Fibroblast of lung (primary cell): ENCODE measurements around the gene ARHGAP21. TPM values are rescaled to one million over a fixed set of nuclear protein-coding genes. Genes with fewer than 3 reads are reported as not detected.

Experiments used
- DNase-seq, 2 donors: peaks; one replicate each; pipeline versions ENCODE4 v3.0.0 to v3.0.0-alpha.2; 2010; ENCODE audit warnings: low read depth in 2 of 2
- H2AFZ ChIP-seq: 2 replicates; pipeline ENCODE4 v1.5.1; 2012; ENCODE audit warnings: low read length, control low read depth, inconsistent platforms
- H3K27ac ChIP-seq: 2 replicates; pipeline ENCODE4 v1.5.1; 2011; ENCODE audit warnings: low read length, control low read depth; ENCODE audit not compliant: insufficient read depth
- H3K27me3 ChIP-seq: 2 replicates; pipeline ENCODE4 v1.5.1; 2011; ENCODE audit warnings: mild to moderate bottlenecking, low read length; ENCODE audit not compliant: control insufficient read depth, insufficient read depth
- H3K36me3 ChIP-seq: 2 replicates; pipeline ENCODE4 v1.5.1; 2011; ENCODE audit warnings: low read length; ENCODE audit not compliant: control insufficient read depth, insufficient read depth
- H3K4me1 ChIP-seq: 2 replicates; pipeline ENCODE4 v1.5.1; 2011; ENCODE audit warnings: low read length; ENCODE audit not compliant: control insufficient read depth, insufficient read depth; ENCODE audit errors: extremely low read depth
- H3K4me2 ChIP-seq: 2 replicates; pipeline ENCODE4 v1.5.1; 2011; ENCODE audit warnings: low read length, control low read depth; ENCODE audit not compliant: insufficient read depth; ENCODE audit errors: extremely low read depth
- H3K4me3 ChIP-seq, 4 experiments: fragments of 200-600 bp in 1 of 4; sonication (generic) in 1 of 4; replicated peaks in 1 of 4; 2 replicates each; pipeline ENCODE4 v1.5.1; 2011 to 2016; ENCODE audit warnings: low read length in 4 of 4, low read depth in 3 of 4, mild to moderate bottlenecking in 3 of 4, control low read depth in 2 of 4, inconsistent platforms in 1 of 4, mixed read lengths in 1 of 4; ENCODE audit not compliant: insufficient read depth in 1 of 4; ENCODE audit errors: control extremely low read depth in 1 of 4
- H3K79me2 ChIP-seq: 2 replicates; pipeline ENCODE4 v1.5.1; 2012; ENCODE audit warnings: mild to moderate bottlenecking, low read length, inconsistent platforms; ENCODE audit not compliant: control insufficient read depth, insufficient read depth
- H3K9ac ChIP-seq: 2 replicates; pipeline ENCODE4 v1.5.1; 2011; ENCODE audit warnings: mild to moderate bottlenecking, low read length, control low read depth; ENCODE audit not compliant: insufficient read depth
- H3K9me3 ChIP-seq: 2 replicates; pipeline ENCODE4 v1.5.1; 2012; ENCODE audit warnings: low read depth, low read length; ENCODE audit not compliant: control insufficient read depth, insufficient read depth
- H4K20me1 ChIP-seq: 2 replicates; pipeline ENCODE4 v1.5.1; 2011; ENCODE audit warnings: low read length; ENCODE audit not compliant: control insufficient read depth, insufficient read depth; ENCODE audit errors: extremely low read depth
- CTCF ChIP-seq, 2 donors: IDR thresholded peaks in 1 of 2; conservative IDR thresholded peaks in 1 of 2; 1 replicate in 1 of 2; 2 replicates in 1 of 2; pipeline ENCODE4 v1.5.1; 2011 to 2012; ENCODE audit warnings: low read length in 2 of 2, control low read depth in 1 of 2, inconsistent platforms in 1 of 2, low read depth in 1 of 2, mild to moderate bottlenecking in 1 of 2
- EZH2 ChIP-seq: IDR thresholded peaks from 2 replicates; pipeline ENCODE4 v1.5.1; 2012; ENCODE audit warnings: low read length, control low read depth, mild to moderate bottlenecking; ENCODE audit errors: missing control alignments
- polyA plus RNA-seq, 2 donors: library from polyadenylated mRNA; depleted of rRNA in 1 of 2; stranded (reverse) in 1 of 2; unstranded in 1 of 2; fragments of >200 nt; gene quantifications; 2 replicates each; pipeline ENCODE4 v1.2.1, GENCODE V29; 2011 to 2012; ENCODE audit warnings: missing spikeins in 1 of 2
- total RNA-seq: library from RNA; depleted of rRNA; stranded (reverse); fragments of >200 nt; gene quantifications from 2 replicates; pipeline ENCODE4 v1.2.1, GENCODE V29; 2014

The ARHGAP21 gene
- total and polyA plus RNA-seq, 2 donors (not counting 1 experiment from before 2014, with no cell fraction given) = 105 to 173 TPM

GRCh38 chr10:24579448-24579847 lies 144.2 kb downstream of the ARHGAP21 start:
- Histone ChIP-seq H3K9ac (no peak overlapping the region), H3K27ac (no peak overlapping the region), H3K4me2 (no peak overlapping the region), H3K27me3 (no peaks in the 10 kb centered on the region), H2AFZ (no peak overlapping the region), H3K79me2 (no peaks in the 10 kb centered on the region), H3K9me3 (no peaks in the 10 kb centered on the region), H3K36me3 (no peaks in the 10 kb centered on the region), H3K4me3 (no peak overlapping the region), H4K20me1 (no peaks in the 10 kb centered on the region), H3K4me1 (no peaks in the 10 kb centered on the region)
- no peak for TF ChIP-seq CTCF (conservative IDR thresholded peaks at IDR 0.05 in 1 of 2, IDR thresholded peaks at IDR 0.05 in 1 of 2; ENCODE audit: low read depth in 1 of 2, low read length in 2 of 2)
- no peak for DNase-seq

DNA sequence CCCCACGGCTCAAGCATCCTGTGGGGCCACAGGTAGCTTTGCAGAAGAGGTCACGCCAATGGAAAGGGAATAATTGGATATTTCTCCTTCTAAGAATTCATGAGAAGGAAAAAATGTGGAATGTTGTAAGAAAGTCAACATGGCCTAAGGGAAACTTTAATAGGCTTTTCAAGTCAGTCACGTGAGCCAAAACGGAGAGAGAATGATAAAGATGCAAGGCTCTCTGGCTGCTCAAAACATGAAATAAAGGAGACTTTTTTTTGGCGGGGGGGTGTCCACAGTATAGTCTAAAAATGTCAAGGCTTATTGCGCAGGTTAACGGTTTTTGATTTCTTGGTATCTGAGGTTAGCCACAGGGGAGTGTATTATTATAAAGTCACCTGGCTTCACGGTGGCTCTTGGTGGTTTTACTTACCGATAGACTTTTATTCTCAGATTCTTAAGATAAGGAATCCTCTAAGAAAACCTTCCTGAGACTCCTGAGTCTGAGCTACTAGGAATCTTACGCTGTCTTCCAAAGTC lies 148.1 kb downstream of the ARHGAP21 start:
- no peak for TF ChIP-seq CTCF (conservative IDR thresholded peaks at IDR 0.05 in 1 of 2, IDR thresholded peaks at IDR 0.05 in 1 of 2; ENCODE audit: low read depth in 1 of 2, low read length in 2 of 2)
- no peak for TF ChIP-seq EZH2
- Histone ChIP-seq H3K27me3 (no peaks in the 10 kb centered on the region), H3K4me2 (no peak overlapping the region), H3K27ac (no peak overlapping the region), H3K9ac (no peak overlapping the region), H3K9me3 (no peaks in the 10 kb centered on the region), H3K36me3 (no peaks in the 10 kb centered on the region), H3K4me1 (no peaks in the 10 kb centered on the region), H3K4me3 (no peak overlapping the region), H2AFZ (no peak overlapping the region), H4K20me1 (no peaks in the 10 kb centered on the region), H3K79me2 (no peaks in the 10 kb centered on the region)
- DNase-seq = no peak

GRCh38 chr10:24574578-24575155 lies 149.0 kb downstream of the ARHGAP21 start:
- TF ChIP-seq CTCF (conservative IDR thresholded peaks at IDR 0.05 in 1 of 2, IDR thresholded peaks at IDR 0.05 in 1 of 2; ENCODE audit: low read depth in 1 of 2, low read length in 2 of 2) (no peak), EZH2 (no peak)
- Histone ChIP-seq H3K4me2 (no peak overlapping the region), H3K36me3 (no peaks in the 10 kb centered on the region), H3K27ac (no peak overlapping the region), H2AFZ (no peak overlapping the region), H3K27me3 (no peaks in the 10 kb centered on the region), H3K4me3 (no peak overlapping the region), H3K9me3 (no peaks in the 10 kb centered on the region), H4K20me1 (no peaks in the 10 kb centered on the region), H3K79me2 (no peaks in the 10 kb centered on the region), H3K9ac (no peak overlapping the region), H3K4me1 (no peaks in the 10 kb centered on the region)
- DNase-seq = no peak
